ENCODE results near the gene HTRA1.

HTRA1 gene

DNA sequence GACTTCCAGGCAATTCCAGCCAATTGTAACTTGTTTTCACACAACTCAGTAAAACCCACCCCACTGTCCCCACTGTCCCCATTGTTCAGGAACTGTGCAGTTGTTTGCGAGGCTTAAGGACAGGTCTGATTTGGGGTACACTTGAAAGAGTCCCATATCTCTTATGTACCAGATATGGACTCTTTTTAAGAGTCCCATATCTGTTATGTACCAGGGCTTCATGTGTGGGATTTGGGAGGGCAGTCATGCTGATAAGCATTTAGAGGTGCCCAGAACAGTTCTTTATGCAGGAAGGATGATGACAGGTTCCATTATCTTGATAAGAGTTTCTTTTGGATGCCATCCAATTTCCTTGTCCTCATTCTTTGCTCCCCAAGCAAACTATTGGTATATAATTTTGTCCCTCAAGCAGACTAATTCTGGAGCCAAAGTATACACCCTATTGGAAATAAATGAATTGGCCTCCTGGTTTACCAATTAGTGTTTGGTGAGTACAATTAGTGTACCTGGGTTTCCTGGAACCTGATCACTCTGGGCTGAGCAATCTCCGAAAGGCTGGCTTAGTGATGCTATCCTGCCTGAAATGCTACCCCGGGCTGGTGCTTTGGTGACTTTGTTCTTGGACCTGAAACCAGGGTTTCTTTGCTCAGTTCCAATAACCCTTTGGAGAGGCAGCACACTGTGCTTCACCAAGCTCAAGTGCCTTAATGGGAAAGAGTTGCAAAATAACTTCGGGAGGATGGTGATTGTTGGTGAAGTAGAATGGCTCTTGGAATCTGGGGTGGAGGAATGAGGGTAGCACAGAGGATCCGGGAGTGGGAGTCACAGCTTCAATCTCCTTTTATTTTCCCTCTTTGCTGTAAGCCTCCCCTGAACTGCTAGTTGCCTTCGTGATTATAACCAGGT lies 93.0 kb downstream of the HTRA1 start:
- DNase-seq (ENCODE audit: low read depth) = no peak

DNA sequence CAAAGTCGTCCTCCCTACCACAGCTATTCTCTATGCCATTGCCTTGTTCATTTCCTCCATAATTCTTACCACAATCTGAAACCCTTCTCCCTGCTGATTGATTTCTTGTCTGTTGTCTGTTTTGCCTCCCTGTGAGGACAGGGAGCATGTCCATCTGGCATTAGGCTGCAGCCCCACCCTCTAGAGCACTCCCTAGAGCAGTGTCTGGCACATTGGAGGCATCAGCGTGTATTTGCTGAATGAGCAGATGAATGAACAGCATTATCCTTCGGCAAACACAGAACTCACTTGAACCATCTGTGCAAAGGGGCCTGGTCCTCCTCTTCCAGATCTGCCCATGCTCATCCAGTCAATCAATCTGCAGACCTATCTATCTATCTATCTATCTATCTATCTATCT lies 94.1 kb downstream of the HTRA1 start:
- DNase-seq (ENCODE audit: low read depth) = no peak

DNA sequence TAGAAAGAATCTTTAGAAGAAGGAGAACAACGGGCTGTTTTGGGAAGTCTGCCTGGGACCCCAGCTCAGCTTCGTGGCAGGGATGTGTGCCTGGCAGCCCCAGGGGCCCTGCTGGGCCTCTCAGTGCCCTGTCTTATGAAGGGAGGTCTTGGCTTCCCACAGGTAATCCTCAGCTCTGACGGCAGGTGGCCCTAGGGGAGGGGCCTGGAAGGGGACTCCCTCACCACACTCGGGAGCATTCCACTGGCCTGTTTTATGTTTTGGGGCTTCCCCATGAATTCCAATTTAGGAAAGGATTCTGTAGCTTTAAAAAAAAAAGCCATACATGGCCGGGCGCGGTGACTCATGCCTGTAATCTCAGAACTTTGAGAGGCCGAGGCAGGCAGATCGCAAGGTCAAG lies 96.2 kb downstream of the HTRA1 start:
- DNase-seq (ENCODE audit: low read depth) = no peak

DNA sequence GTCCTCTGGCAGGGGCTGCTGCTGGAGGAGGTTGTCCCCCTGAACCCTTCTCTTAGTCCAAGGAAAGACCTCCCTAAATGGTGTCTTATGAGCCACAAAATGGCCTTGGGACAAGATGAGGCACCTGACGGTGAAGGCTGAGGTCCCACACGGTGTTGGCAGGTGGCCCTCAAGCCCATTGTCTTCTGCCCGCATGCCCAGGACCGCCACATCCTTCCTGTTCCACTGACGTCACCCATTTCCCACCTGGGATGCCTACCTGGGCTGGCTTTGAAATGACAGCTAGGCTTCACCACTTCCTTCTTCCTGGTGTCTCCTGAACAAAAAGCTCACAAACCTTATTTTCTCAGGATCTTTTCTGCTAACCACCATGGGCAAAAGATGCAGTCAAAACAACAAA lies 97.1 kb downstream of the HTRA1 start:
- DNase-seq (ENCODE audit: low read depth) = no peak

DNA sequence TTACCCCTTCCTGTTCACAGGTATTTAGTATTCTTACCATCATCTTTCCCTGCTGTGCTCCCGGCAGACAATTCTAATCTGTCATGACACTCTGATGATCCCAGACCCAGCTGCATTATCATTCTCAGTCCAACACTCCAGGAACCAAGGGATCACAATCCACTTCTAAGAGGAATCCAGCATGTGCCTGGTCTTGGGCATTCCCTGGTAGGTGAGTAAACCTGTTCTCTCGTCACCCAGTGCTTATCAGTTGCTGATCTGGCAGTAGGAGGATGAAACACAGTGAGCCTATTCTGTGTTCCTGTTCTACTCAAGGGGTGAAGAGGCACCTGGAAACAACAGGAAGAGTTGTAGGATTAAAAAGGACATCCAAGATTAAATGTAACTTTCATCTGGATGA lies 97.9 kb downstream of the HTRA1 start:
- no peak for DNase-seq (ENCODE audit: low read depth)

DNA sequence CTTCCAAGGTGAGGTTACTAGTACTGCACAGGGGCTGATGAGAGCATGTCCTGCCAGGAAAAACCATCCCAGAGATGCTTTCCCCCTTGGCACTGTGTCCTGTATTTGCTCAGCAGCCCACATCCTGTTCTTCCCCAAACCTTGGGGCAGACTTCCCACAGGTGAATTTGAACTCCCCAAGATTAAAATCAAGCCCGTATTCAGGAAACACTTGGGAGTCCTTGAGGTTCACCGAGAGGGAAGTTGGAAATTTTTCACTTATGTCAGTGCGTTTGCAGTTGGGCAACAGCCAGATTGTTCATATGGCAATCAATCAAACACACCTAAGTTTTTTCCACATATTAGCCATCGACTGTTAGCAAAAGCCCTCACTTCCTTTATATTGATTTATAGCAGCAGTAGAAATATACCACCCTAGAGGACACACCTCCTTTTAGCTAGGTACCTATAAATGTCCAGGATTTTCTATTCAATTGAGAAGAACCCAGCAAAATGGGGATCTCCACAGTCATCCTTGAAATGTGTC lies 99.0 kb downstream of the HTRA1 start, which contains the start of gene DMBT1:
Gene DMBT1, plus strand, starts transcription at position 476 of the 526 bp plus-strand sequence. Its CDS starts 17 bp downstream, at position 493.
- DNase-seq (ENCODE audit: low read depth) = no peak

DNA sequence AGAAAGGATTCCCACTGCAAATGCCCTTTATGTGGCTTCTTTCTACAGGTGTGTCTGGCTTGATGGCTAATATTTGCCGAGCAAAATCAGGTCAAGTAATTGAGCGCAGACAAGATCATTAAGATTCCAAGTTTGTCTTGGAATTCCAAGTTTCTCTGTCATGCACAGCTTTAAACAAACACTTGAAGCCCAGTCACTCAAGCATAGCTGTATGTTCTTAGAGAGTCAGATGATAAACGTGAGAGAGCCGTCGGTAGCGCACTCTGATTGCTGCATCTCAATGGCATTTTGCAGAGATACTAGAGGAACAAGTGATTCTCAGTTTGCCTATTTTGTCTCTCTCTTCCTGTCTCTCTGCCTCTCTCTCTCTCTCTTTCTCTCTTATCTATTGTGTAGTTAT lies 99.9 kb downstream of the HTRA1 start:
- no peak for DNase-seq (ENCODE audit: low read depth)

DNA sequence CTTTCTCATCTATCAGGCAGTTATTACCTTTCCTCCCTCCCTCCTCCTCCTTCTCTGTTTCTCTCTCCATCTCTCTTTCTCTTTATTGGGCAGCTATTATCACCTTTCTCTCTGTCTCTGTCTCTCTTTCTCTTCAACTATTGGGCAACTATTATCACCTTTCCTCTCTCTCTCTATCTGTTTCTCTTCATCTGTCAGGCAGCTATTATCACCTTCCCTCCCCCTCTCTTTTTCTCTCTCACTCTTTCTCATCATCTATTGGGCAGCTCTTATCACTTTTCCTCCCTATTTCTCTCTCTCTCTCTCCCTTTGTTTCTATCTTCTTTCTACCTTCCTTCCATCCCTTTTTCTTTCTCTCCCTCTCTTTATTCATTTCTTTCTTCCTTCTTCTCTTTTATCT lies 100.4 kb downstream of the HTRA1 start:
- DNase-seq (ENCODE audit: low read depth) = no peak

All from activated T-helper 1 cell treated with Interleukin-2 at 50 U/mL for 16 hours (primary cell).